Stomach (tissue), 9 donors: Measurements from ENCODE around the gene FAM9C. TPM values are rescaled to one million over a fixed set of nuclear protein-coding genes. Genes with fewer than 3 reads are reported as not detected.
A peak's percentile ranks its signal among the peaks of the same experiment; 100 is the strongest.
"Not testable (repeated sequence)": the region's sequence is repeated elsewhere in the genome, so short reads cannot be mapped to it uniquely, and the experiment has no call there.

Experiments
- DNase-seq, 2 donors: peaks; one replicate each; pipeline versions ENCODE4 v3.0.0 to v3.0.0-alpha.2; 2013 to 2019
- H3K27ac ChIP-seq, 5 donors: fragments of 200-600 bp in 4 of 5; sonication (generic) in 4 of 5; one replicate each; pipeline ENCODE4 v1.5.1; 2013 to 2019; ENCODE audit warnings: mild to moderate bottlenecking in 1 of 5, moderate library complexity in 1 of 5
- H3K27me3 ChIP-seq, 3 donors: fragments of 200-600 bp; sonication (generic); one replicate each; pipeline ENCODE4 v1.5.1; 2017 to 2019; ENCODE audit warnings: mixed run types in 1 of 3
- H3K36me3 ChIP-seq, 4 donors: fragments of 200-600 bp; sonication (generic); 1 replicate in 3 of 4; 2 replicates in 1 of 4; pipeline ENCODE4 v1.5.1; 2016 to 2019
- H3K4me1 ChIP-seq, 4 donors: fragments of 200-600 bp; sonication (generic); one replicate each; pipeline ENCODE4 v1.5.1; 2016 to 2019
- H3K4me3 ChIP-seq, 4 donors: fragments of 200-600 bp; sonication (generic) in 3 of 4; one replicate each; pipeline ENCODE4 v1.5.1; 2016 to 2019; ENCODE audit warnings: mild to moderate bottlenecking in 1 of 4
- H3K9me3 ChIP-seq, 4 donors: fragments of 200-600 bp; sonication (generic); one replicate each; pipeline ENCODE4 v1.5.1; 2016 to 2019
- CTCF ChIP-seq, 7 experiments: fragments of 450-650 bp in 4 of 7; fragments of 200-600 bp in 3 of 7; sonication (generic) in 3 of 7; IDR thresholded peaks; one replicate each; pipeline ENCODE4 v1.5.1; 2016 to 2019; ENCODE audit warnings: antibody characterized with exemption in 7 of 7, control low read depth in 2 of 7, mild to moderate bottlenecking in 1 of 7
- EP300 ChIP-seq: sonication (generic); formaldehyde crosslinking; IDR thresholded peaks from one replicate; pipeline ENCODE4 v1.6.1; 2017; ENCODE audit warnings: antibody characterized with exemption
- POLR2A ChIP-seq, 4 donors: fragments of 450-650 bp; IDR thresholded peaks; one replicate each; pipeline ENCODE4 v1.6.1; 2016; ENCODE audit warnings: antibody characterized with exemption in 4 of 4, control low read depth in 2 of 4, mild to moderate bottlenecking in 1 of 4, moderate library complexity in 1 of 4
- POLR2AphosphoS5 ChIP-seq, 3 donors: sonication (generic); formaldehyde crosslinking; IDR thresholded peaks; one replicate each; pipeline ENCODE4 v1.6.1; 2016; ENCODE audit warnings: antibody characterized with exemption in 3 of 3
- WGBS, 5 donors: extraction: QIAGEN DNeasy Blood & Tissue Kit in 3 of 5; methylation state at CpG; one replicate each; pipeline versions ENCODE4 v1.1.5 to v1.1.7; 2013 to 2018; 5-methylcytosine and 5-hydroxymethylcytosine counted together
- intact Hi-C: fragments of 100-400 bp; cut with DNase I; formaldehyde crosslinking; loops from one replicate; pipeline ENCODE4 v1.15.1; 2023; ENCODE audit warnings: low total_unique reads
- polyA plus RNA-seq, 3 donors: library from polyadenylated mRNA; stranded (reverse); fragments of 200-250 nt; gene quantifications; one replicate each; pipeline ENCODE4 v1.2.3, GENCODE V29; 2013
- total RNA-seq, 5 donors: library from RNA; depleted of rRNA; stranded (reverse); fragments of >200 nt; gene quantifications; one replicate each; pipeline versions ENCODE4 v1.1.0 to v1.2.3, GENCODE V29; 2014 to 2016
- donor health status: healthy with polysubstance abuse.
- donor health status: Bipolar disorder and iron deficiency.
- donor health status: healthy.

FAM9C gene
- total and polyA plus RNA-seq, 8 donors = 0.18 to 0.31 TPM; not detected in 6

- DNase-seq = no peak
- Histone ChIP-seq H3K36me3 (no peaks in the 10 kb centered on the region), H3K27ac (peak overlapping the region in 2 of 5 donors; percentile 27 to 45), H3K27me3 (no peaks in the 10 kb centered on the region), H3K4me1 (peaks cover 0 to 36% (median 13%) of the 10 kb centered on the region in 4 donors), H3K9me3 (no peaks in the 10 kb centered on the region), H3K4me3 (no peak overlapping the region)
- TF ChIP-seq POLR2A (IDR thresholded peaks at IDR 0.05) (no peak), EP300 (no peak)
- intact Hi-C loops = no loop called here
- WGBS, 5 donors = 73 to 83% (median 79%) methylated on average over 2 of the region's 2 CpGs
Observed at GRCh38 chrX:13086076-13086475, 41.7 kb upstream of the FAM9C start.

GRCh38 chrX:13085526-13085925 is 41.1 kb upstream of the FAM9C start:
- Histone ChIP-seq H3K4me1 (peaks cover 0 to 34% (median 11%) of the 10 kb centered on the region in 4 donors), H3K9me3 (no peaks in the 10 kb centered on the region), H3K27ac (peak overlapping the region in 2 of 5 donors; percentile 27 to 45), H3K4me3 (no peak overlapping the region), H3K36me3 (no peaks in the 10 kb centered on the region), H3K27me3 (no peaks in the 10 kb centered on the region)
- intact Hi-C loops = no loop called here
- no peak for TF ChIP-seq POLR2A (IDR thresholded peaks at IDR 0.05)
- no peak for TF ChIP-seq CTCF (IDR thresholded peaks at IDR 0.05)
- no peak for TF ChIP-seq EP300
- peak in 2 of 3 donors; percentile 9 to 22 for TF ChIP-seq POLR2AphosphoS5 (IDR thresholded peaks at IDR 0.05)
- WGBS, 5 donors = 56 to 86% (median 78%) methylated on average over 2 to 5 of the region's 5 CpGs
- no peak for DNase-seq

- TF ChIP-seq CTCF (IDR thresholded peaks at IDR 0.05) (no peak), POLR2A (IDR thresholded peaks at IDR 0.05) (no peak), EP300 (no peak), POLR2AphosphoS5 (IDR thresholded peaks at IDR 0.05) (no peak)
- Histone ChIP-seq H3K4me1 (peaks cover 0 to 35% (median 11%) of the 10 kb centered on the region in 4 donors), H3K4me3 (no peak overlapping the region), H3K9me3 (no peaks in the 10 kb centered on the region), H3K27me3 (no peaks in the 10 kb centered on the region), H3K27ac (no peak overlapping the region), H3K36me3 (no peaks in the 10 kb centered on the region)
- WGBS, 5 donors = 51 to 63% (median 56%) methylated on average over 1 of the region's 1 CpG
- intact Hi-C loops = no loop called here
- no peak for DNase-seq
Observed at GRCh38 chrX:13084611-13085010, 40.2 kb upstream of the FAM9C start.

GRCh38 chrX:13083755-13084326 is 39.4 kb upstream of the FAM9C start:
- H3K27ac ChIP-seq, DNase-seq, H3K9me3 ChIP-seq, H3K27me3 ChIP-seq, H3K4me3 ChIP-seq, intact Hi-C loops, H3K36me3 ChIP-seq: not testable (repeated sequence)
- H3K4me1 ChIP-seq = peaks cover 0 to 42% (median 17%) of the 10 kb centered on the region in 4 donors
- WGBS, 5 donors = 83 to 100% (median 93%) methylated on average over 8 to 9 of the region's 9 CpGs

GRCh38 chrX:13082206-13083065 is 38.0 kb upstream of the FAM9C start:
- Histone ChIP-seq H3K9me3 (no peaks in the 10 kb centered on the region), H3K4me1 (peaks cover 0 to 53% (median 22%) of the 10 kb centered on the region in 4 donors), H3K27me3 (no peaks in the 10 kb centered on the region), H3K36me3 (no peaks in the 10 kb centered on the region), H3K4me3 (no peak overlapping the region), H3K27ac (peak overlapping the region in 4 of 5 donors; percentile 20 to 64 (median 51))
- 69 to 77% (median 74%) methylated on average over 11 of the region's 11 CpGs for WGBS, 5 donors
- peak in 1 of 2 donors; percentile 17 for DNase-seq
- TF ChIP-seq POLR2AphosphoS5 (IDR thresholded peaks at IDR 0.05) (no peak), CTCF (IDR thresholded peaks at IDR 0.05) (no peak), POLR2A (IDR thresholded peaks at IDR 0.05) (no peak), EP300 (no peak)
- intact Hi-C loops = no loop called here
